GM10266 (cell line): ENCODE data around the gene THSD7A.

Experiments used
- DNase-seq: peaks from one replicate; pipeline ENCODE4 v3.0.0; 2012; ENCODE audit errors: extremely low spot score
- TF ChIP-seq, protein P1 (sequence below): IDR thresholded peaks from 2 replicates; pipeline ENCODE4 v1.5.1; 2012; ENCODE audit warnings: mild to moderate bottlenecking, low read depth; ENCODE audit not compliant: control insufficient read depth, insufficient read depth; ENCODE audit errors: missing control alignments

THSD7A gene

GRCh38 chr7:11327633-11328032 is 504.4 kb downstream of the THSD7A start:
- TF ChIP-seq, protein P1, sequence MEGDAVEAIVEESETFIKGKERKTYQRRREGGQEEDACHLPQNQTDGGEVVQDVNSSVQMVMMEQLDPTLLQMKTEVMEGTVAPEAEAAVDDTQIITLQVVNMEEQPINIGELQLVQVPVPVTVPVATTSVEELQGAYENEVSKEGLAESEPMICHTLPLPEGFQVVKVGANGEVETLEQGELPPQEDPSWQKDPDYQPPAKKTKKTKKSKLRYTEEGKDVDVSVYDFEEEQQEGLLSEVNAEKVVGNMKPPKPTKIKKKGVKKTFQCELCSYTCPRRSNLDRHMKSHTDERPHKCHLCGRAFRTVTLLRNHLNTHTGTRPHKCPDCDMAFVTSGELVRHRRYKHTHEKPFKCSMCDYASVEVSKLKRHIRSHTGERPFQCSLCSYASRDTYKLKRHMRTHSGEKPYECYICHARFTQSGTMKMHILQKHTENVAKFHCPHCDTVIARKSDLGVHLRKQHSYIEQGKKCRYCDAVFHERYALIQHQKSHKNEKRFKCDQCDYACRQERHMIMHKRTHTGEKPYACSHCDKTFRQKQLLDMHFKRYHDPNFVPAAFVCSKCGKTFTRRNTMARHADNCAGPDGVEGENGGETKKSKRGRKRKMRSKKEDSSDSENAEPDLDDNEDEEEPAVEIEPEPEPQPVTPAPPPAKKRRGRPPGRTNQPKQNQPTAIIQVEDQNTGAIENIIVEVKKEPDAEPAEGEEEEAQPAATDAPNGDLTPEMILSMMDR = no peak
- no peak for DNase-seq
